Fibroblast of skin of right biceps (primary cell): ENCODE measurements around the gene CYP4B1.
"Not testable (repeated sequence)": the region's sequence is repeated elsewhere in the genome, so short reads cannot be mapped to it uniquely, and the experiment has no call there.

Experiments
- DNase-seq: peaks from one replicate; pipeline ENCODE4 v3.0.0-alpha.2; 2013

The CYP4B1 gene

DNA sequence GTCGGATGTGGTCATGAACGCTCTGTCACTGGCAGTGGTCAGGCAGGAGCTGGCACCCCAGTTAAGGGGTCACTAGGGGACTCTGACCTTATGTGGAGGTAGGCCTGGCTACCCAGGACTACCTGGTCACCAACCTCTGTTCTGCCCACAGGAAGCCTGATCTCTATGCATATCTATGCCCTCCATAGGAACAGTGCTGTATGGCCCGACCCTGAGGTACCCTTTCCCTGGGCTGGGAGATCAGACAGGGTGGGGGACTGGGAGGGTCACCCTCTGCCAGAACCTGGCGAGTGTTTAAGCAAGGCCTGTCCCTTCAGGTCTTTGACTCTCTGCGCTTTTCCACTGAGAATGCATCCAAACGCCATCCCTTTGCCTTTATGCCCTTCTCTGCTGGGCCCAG, 19.0 kb downstream of the CYP4B1 start:
- no peak for DNase-seq

DNA sequence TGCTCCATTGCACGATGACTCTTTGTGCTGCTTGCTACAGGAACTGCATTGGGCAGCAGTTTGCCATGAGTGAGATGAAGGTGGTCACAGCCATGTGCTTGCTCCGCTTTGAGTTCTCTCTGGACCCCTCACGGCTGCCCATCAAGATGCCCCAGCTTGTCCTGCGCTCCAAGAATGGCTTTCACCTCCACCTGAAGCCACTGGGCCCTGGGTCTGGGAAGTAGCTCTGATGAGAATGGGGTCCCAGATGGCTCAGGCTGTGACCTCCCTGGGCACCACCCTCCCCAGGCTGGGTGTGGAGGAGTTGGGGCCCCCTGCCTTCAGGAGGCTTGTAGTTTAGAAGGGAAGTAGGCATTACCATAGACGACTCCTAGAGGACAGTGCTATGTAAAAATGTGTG, 19.7 kb downstream of the CYP4B1 start:
- no peak for DNase-seq

- DNase-seq: no peak
Measured at GRCh38 chr1:46819335-46819734, 20.5 kb downstream of the CYP4B1 start.

- DNase-seq: no peak
Measured at GRCh38 chr1:46820076-46820475, 21.2 kb downstream of the CYP4B1 start.

DNA sequence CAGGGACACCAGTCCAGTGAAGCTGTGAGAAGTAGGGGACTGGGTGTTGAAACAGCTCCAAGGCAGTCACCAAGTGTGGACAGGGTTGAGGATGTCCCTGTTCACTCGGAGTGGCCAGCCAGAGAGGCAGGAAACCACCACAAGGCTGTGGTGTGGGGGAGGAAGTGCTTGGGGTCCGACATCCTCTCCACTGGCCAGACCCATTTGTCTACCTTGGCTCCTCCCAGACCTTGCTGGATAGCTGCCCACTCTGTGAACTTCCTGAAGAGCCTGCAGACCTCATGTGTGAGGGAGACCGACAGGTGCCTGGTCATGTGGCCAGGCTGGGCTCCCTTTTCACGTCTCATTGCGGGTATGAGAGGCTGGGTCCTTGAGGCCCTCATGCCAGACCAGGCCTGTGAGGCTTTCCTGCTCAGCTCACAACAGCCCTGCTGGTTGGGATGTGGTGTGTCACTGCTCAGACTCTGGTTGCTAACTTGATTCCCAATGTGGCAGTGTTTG, 21.8 kb downstream of the CYP4B1 start:
- DNase-seq: no peak

- no peak for DNase-seq
Measured at GRCh38 chr1:46822248-46822826, 23.5 kb downstream of the CYP4B1 start.

DNA sequence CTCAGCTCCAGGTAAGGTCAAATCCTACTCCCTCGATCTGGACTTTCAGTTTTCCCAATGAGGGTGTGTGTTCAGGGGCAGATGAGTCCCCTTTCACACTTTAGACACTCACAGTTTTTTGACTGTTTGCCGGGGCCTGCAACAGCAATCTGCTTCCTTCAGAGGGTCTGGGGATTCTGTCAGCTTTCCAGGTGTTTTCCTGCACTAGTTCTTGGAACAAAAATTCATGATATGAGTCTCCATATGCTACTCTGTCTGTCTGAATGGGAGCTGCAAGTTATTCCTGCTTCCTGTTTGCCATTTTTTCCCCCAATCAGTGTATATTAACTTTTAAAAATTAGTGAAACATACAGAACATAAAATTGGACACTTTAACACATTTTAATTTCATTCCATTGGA, 24.3 kb downstream of the CYP4B1 start:
- DNase-seq: no peak

- not testable (repeated sequence) for DNase-seq
Measured at GRCh38 chr1:46826892-46827291, 28.0 kb downstream of the CYP4B1 start.

- no peak for DNase-seq
Measured at GRCh38 chr1:46830665-46831322, 31.9 kb downstream of the CYP4B1 start.

DNA sequence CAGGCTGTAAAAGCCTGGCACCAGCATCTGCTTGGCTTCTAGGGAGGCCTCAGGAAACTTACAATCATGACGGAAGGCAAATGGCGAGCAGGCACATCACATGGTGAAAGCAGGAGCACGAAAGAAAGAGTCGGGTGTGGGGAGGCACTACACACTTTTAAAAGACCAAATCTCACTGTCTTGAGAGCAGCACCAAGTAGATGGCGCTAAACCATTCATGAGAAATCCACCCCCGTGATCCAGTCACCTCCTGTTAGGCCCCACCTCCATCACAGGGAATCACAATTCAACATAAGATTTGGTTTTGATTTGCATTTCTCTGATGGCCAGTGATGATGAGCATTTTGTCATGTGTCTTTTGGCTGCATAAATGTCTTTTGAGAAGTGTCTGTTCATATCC, 36.6 kb downstream of the CYP4B1 start:
- not testable (repeated sequence) for DNase-seq

DNA sequence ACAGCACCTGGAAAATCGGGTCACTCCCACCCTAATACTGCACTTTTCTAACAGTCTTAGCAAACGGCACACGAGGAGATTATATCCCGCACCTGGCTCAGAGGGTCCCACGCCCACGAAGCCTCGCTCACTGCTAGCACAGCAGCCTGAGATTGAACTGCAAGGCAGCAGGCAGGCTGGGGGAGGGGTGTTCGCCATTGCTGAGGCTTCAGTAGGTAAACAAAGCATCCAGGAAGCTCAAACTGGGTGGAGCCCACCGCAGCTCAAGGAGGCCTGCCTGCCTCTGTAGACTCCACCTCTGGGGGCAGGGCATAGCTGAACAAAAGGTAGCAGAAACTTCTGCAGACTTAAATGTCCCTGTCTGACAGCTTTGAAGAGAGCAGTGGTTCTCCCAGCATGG, 47.5 kb downstream of the CYP4B1 start:
- DNase-seq: not testable (repeated sequence)

GRCh38 chr1:46857660-46858065, 58.8 kb downstream of the CYP4B1 start:
- not testable (repeated sequence) for DNase-seq

DNA sequence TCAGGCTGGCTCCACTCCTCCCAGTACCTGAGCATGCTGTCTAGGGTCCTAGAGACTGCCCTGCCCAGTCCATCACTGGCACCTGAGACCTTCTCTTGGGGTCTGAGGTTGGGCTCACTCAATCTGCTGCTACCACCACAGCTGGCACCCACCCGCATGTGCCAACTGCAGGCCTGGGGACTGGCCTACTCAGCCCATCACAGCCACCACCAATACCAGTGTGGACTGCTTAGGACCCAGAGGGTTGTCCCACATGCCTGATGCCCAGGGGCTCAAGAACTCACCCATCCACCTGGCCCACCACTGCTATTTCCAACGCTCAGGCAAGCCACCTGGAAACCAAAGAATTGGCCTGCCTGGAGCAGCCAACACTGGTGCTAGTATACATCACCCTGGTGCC, 63.5 kb downstream of the CYP4B1 start:
- no peak for DNase-seq
